SK-N-SH (cell line): ENCODE data around the gene AGO1. TPM values are rescaled to one million over a fixed set of nuclear protein-coding genes. Genes with fewer than 3 reads are reported as not detected.

Experiments
- CTCF ChIA-PET: fragments of 300-600, 350-600 bp; formaldehyde crosslinking; extraction: SDS; loops from one replicate; lab custom pipeline; 2021; lab: Yijun Ruan, JAX
- POLR2A ChIA-PET: fragments of 350-600 bp; sonication (Branson Sonifier 250); formaldehyde crosslinking; extraction: SDS; loops from one replicate; lab custom pipeline; 2020; ENCODE audit warnings: antibody characterized with exemption, inconsistent platforms; lab: Yijun Ruan, JAX
- DNase-seq: peaks from one replicate; pipeline ENCODE4 v3.0.0; 2012
- H2AFZ ChIP-seq: fragments of 200-600 bp; sonication (generic); 2 replicates; pipeline ENCODE4 v1.8.1; 2016; ENCODE audit warnings: antibody characterized with exemption, mild to moderate bottlenecking, low read depth
- H3F3A ChIP-seq: fragments of 200-600 bp; sonication (generic); replicated peaks from 2 replicates; pipeline ENCODE3; 2016; ENCODE audit warnings: antibody characterized with exemption, mild to moderate bottlenecking; ENCODE audit not compliant: insufficient read depth
- H3K27ac ChIP-seq, 2 experiments: fragments of 200-500 bp in 1 of 2; fragments of 200-600 bp in 1 of 2; sonication (Bioruptor generic) in 1 of 2; sonication (generic), shearing (Covaris generic) in 1 of 2; 2 replicates each; pipeline versions ENCODE4 v1.5.1 to v1.6.1; 2014 to 2016; ENCODE audit warnings: low read depth in 2 of 2, inconsistent platforms in 1 of 2, low read length in 1 of 2, mild to moderate bottlenecking in 1 of 2, mixed read lengths in 1 of 2
- H3K27me3 ChIP-seq: fragments of 200-600 bp; sonication (generic), shearing (Covaris generic); 2 replicates; pipeline ENCODE4 v1.6.1; 2016; ENCODE audit warnings: mixed run types; ENCODE audit not compliant: insufficient read depth
- H3K36me3 ChIP-seq, 2 experiments: fragments of 200-500 bp in 1 of 2; fragments of 200-600 bp in 1 of 2; sonication (Bioruptor generic) in 1 of 2; sonication (generic) in 1 of 2; replicated peaks in 1 of 2; 2 replicates each; pipeline versions ENCODE3 to v1.5.1; 2014 to 2016; ENCODE audit warnings: low read length in 1 of 2, mild to moderate bottlenecking in 1 of 2; ENCODE audit not compliant: insufficient read depth in 2 of 2, control insufficient read depth in 1 of 2
- H3K4me1 ChIP-seq, 2 experiments: fragments of 200-500 bp in 1 of 2; fragments of 200-600 bp in 1 of 2; sonication (Bioruptor generic) in 1 of 2; sonication (generic), shearing (Covaris generic) in 1 of 2; 2 replicates each; pipeline versions ENCODE4 v1.5.1 to v1.6.1; 2014 to 2016; ENCODE audit warnings: low read depth in 1 of 2, low read length in 1 of 2, mixed run types in 1 of 2; ENCODE audit not compliant: insufficient read depth in 2 of 2, control insufficient read depth in 1 of 2
- H3K4me2 ChIP-seq: fragments of 200-600 bp; sonication (generic), shearing (Covaris generic); 2 replicates; pipeline ENCODE4 v1.6.1; 2017; ENCODE audit warnings: mixed run types
- H3K4me3 ChIP-seq, 2 experiments: fragments of 200-500 bp in 1 of 2; fragments of 200-600 bp in 1 of 2; sonication (Bioruptor generic) in 1 of 2; sonication (generic), shearing (Covaris generic) in 1 of 2; 2 replicates each; pipeline versions ENCODE4 v1.5.1 to v1.8.1; 2014 to 2016; ENCODE audit warnings: low read depth in 2 of 2, inconsistent platforms in 1 of 2, low read length in 1 of 2, mild to moderate bottlenecking in 1 of 2, mixed read lengths in 1 of 2, moderate library complexity in 1 of 2
- H3K79me2 ChIP-seq: fragments of 200-600 bp; sonication (generic); 2 replicates; pipeline ENCODE4 v1.8.1; 2017; ENCODE audit warnings: mild to moderate bottlenecking; ENCODE audit not compliant: insufficient read depth
- H3K9ac ChIP-seq: fragments of 200-600 bp; sonication (generic); 2 replicates; pipeline ENCODE4 v1.6.1; 2017; ENCODE audit warnings: mixed run types
- H3K9me2 ChIP-seq: fragments of 200-600 bp; sonication (generic); 2 replicates; pipeline ENCODE4 v1.6.1; 2017; ENCODE audit warnings: mixed run types
- H3K9me3 ChIP-seq: fragments of 200-600 bp; sonication (generic); 2 replicates; pipeline ENCODE4 v1.6.1; 2017; ENCODE audit warnings: mixed run types, mild to moderate bottlenecking, moderate library complexity
- H4K20me1 ChIP-seq: fragments of 200-600 bp; sonication (generic); 2 replicates; pipeline ENCODE4 v1.6.1; 2017; ENCODE audit warnings: mild to moderate bottlenecking, mixed run types; ENCODE audit not compliant: insufficient read depth
- CTCF ChIP-seq: fragments of 200-600 bp; sonication (generic); IDR thresholded peaks from 2 replicates; pipeline ENCODE4 v1.6.1; 2017; ENCODE audit warnings: antibody characterized with exemption, mild to moderate bottlenecking, moderate library complexity
- FOXJ3 ChIP-seq: sonication (generic); formaldehyde crosslinking; IDR thresholded peaks from 2 replicates; pipeline ENCODE4 v1.5.1; 2020; ENCODE audit warnings: mild to moderate bottlenecking, missing genetic modification reagents
- FOXM1 ChIP-seq: IDR thresholded peaks from 2 replicates; pipeline ENCODE4 v1.4.0; 2012; ENCODE audit warnings: low read depth, mild to moderate bottlenecking
- GATA2 ChIP-seq: sonication (generic); formaldehyde crosslinking; IDR thresholded peaks from 2 replicates; pipeline ENCODE4 v1.5.0; 2020; ENCODE audit warnings: mild to moderate bottlenecking, missing genetic modification reagents
- IRF3 ChIP-seq: fragments of 150-350 bp; IDR thresholded peaks from 2 replicates; pipeline ENCODE4 v1.6.1; 2016; ENCODE audit warnings: mild to moderate bottlenecking, low read depth, low read length
- MXI1 ChIP-seq: IDR thresholded peaks from 2 replicates; pipeline ENCODE4 v1.6.1; 2012; ENCODE audit warnings: mild to moderate bottlenecking, low read depth, low read length, improper control_type of control experiment
- NFIC ChIP-seq: IDR thresholded peaks from 2 replicates; pipeline ENCODE4 v1.4.0; 2012; ENCODE audit warnings: borderline replicate concordance
- NRF1 ChIP-seq: IDR thresholded peaks from 2 replicates; pipeline ENCODE4 v1.6.1; 2012; ENCODE audit warnings: low read depth, mild to moderate bottlenecking, low read length
- RXRA ChIP-seq: IDR thresholded peaks from 2 replicates; pipeline ENCODE4 v1.4.0; 2012; ENCODE audit warnings: low read depth, mild to moderate bottlenecking, borderline replicate concordance
- SIN3A ChIP-seq: IDR thresholded peaks from 2 replicates; pipeline ENCODE4 v1.6.1; 2012; ENCODE audit warnings: low read depth, mild to moderate bottlenecking, low read length, moderate library complexity, borderline replicate concordance
- SMC3 ChIP-seq: IDR thresholded peaks from 2 replicates; pipeline ENCODE4 v1.6.1; 2012; ENCODE audit warnings: low read depth, low read length, improper control_type of control experiment
- YY1 ChIP-seq: IDR thresholded peaks from 2 replicates; pipeline ENCODE4 v1.4.0; 2012; ENCODE audit warnings: low read depth, mild to moderate bottlenecking
- WGBS: methylation state at CpG from one replicate; pipeline ENCODE4 v1.1.6; 2017; ENCODE audit warnings: low lambda C conversion rate; 5-methylcytosine and 5-hydroxymethylcytosine counted together
- polyA plus RNA-seq, 3 experiments: library from polyadenylated mRNA; depleted of rRNA; stranded (reverse); fragments of >200 nt; gene quantifications; 2 replicates each; pipeline ENCODE4 v1.2.3, GENCODE V29; 2012

The AGO1 gene
- polyA plus RNA-seq, 1 of the 3 experiments (the other 2 are of a cell fraction), result 7.8 TPM

GRCh38 chr1:35901235-35901634, 18.2 kb downstream of the AGO1 start:
- no peak overlapping the region for H3K9ac ChIP-seq

GRCh38 chr1:35902671-35903070, 19.7 kb downstream of the AGO1 start:
- H3K9ac ChIP-seq, result no peak overlapping the region
- no peaks in the 10 kb centered on the region for H3K9me2 ChIP-seq
- POLR2A ChIA-PET, result no interaction called here
- CTCF ChIA-PET, result no interaction called here
- H3K4me2 ChIP-seq, result no peak overlapping the region
- TF ChIP-seq FOXJ3 (CRISPR knock-in tag), result no peak
- no peak for TF ChIP-seq NRF1
- TF ChIP-seq NFIC, result no peak
- TF ChIP-seq SMC3, result no peak
- no peak for TF ChIP-seq IRF3
- no peak for TF ChIP-seq GATA2 (CRISPR knock-in tag)
- TF ChIP-seq FOXM1, result no peak
- TF ChIP-seq SIN3A, result no peak
- TF ChIP-seq RXRA, result no peak
- no peak for TF ChIP-seq MXI1
- no peak for TF ChIP-seq YY1
- no peak for TF ChIP-seq CTCF
- no peaks in the 10 kb centered on the region for H3K27me3 ChIP-seq
- H3K9me3 ChIP-seq, result no peaks in the 10 kb centered on the region
- DNase-seq, result no peak
- H3F3A ChIP-seq, result no peaks in the 10 kb centered on the region
- H3K4me3 ChIP-seq, result no peak overlapping the region
- no peak overlapping the region for H3K27ac ChIP-seq
- no peak overlapping the region for H2AFZ ChIP-seq
- 89% methylated on average over 2 of the region's 2 CpGs for WGBS
- no peaks in the 10 kb centered on the region for H3K79me2 ChIP-seq
- no peaks in the 10 kb centered on the region for H3K4me1 ChIP-seq
- H3K36me3 ChIP-seq, result peaks cover 44 to 52% of the 10 kb centered on the region in 2 experiments
- H4K20me1 ChIP-seq, result no peaks in the 10 kb centered on the region

More at GRCh38 chr1:35901235-35901634, 18.2 kb downstream of the AGO1 start:
- Histone ChIP-seq H3K4me3 (no peak overlapping the region), H3K36me3 (peaks cover 47 to 51% of the 10 kb centered on the region in 2 experiments), H3K9me2 (no peaks in the 10 kb centered on the region), H3K4me2 (no peak overlapping the region), H2AFZ (no peak overlapping the region), H3F3A (no peaks in the 10 kb centered on the region), H3K27ac (no peak overlapping the region), H4K20me1 (no peaks in the 10 kb centered on the region), H3K4me1 (no peaks in the 10 kb centered on the region), H3K79me2 (no peaks in the 10 kb centered on the region), H3K9me3 (no peaks in the 10 kb centered on the region), H3K27me3 (no peaks in the 10 kb centered on the region)
- TF ChIP-seq GATA2 (CRISPR knock-in tag) (no peak), FOXJ3 (CRISPR knock-in tag) (no peak)
- ChIA-PET CTCF (no interaction called here), POLR2A (no interaction called here)
- DNase-seq, result no peak
- WGBS, result 98% methylated on average over 9 of the region's 9 CpGs
